Bronchial epithelial cell (primary cell): ENCODE results near the gene TMEM164. TPM values are rescaled to one million over a fixed set of nuclear protein-coding genes. Genes with fewer than 3 reads are reported as not detected.

Experiments used
- DNase-seq: peaks from one replicate; pipeline ENCODE4 v3.0.0-alpha.2; 2010; ENCODE audit warnings: low read depth
- FAIRE-seq: peaks from 2 replicates; lab custom pipeline; 2011; peaks lifted over from hg19 to GRCh38; lab: Jason Lieb, UNC
- H3K27me3 ChIP-seq: 2 replicates; pipeline ENCODE4 v1.5.1; 2011; ENCODE audit warnings: low read length; ENCODE audit not compliant: control insufficient read depth, insufficient read depth
- H3K36me3 ChIP-seq: 2 replicates; pipeline ENCODE4 v1.5.1; 2011; ENCODE audit warnings: low read length; ENCODE audit not compliant: control insufficient read depth, insufficient read depth
- H3K4me3 ChIP-seq: 2 replicates; pipeline ENCODE4 v1.5.1; 2011; ENCODE audit warnings: mild to moderate bottlenecking, low read depth, low read length, control low read depth
- total RNA-seq: library from RNA; depleted of rRNA; stranded (reverse); fragments of >200 nt; gene quantifications from 2 replicates; pipeline ENCODE4 v1.2.1, GENCODE V29; 2014
- TF ChIP-seq, protein P1 (sequence below): IDR thresholded peaks from 2 replicates; pipeline ENCODE4 v1.5.1; 2011; ENCODE audit warnings: mild to moderate bottlenecking, moderate library complexity, low read length, control low read depth, inconsistent platforms; ENCODE audit not compliant: insufficient read depth, severe bottlenecking

TMEM164 gene
- total RNA-seq, 1 donor from 2014 or later = 20.3 TPM

DNA sequence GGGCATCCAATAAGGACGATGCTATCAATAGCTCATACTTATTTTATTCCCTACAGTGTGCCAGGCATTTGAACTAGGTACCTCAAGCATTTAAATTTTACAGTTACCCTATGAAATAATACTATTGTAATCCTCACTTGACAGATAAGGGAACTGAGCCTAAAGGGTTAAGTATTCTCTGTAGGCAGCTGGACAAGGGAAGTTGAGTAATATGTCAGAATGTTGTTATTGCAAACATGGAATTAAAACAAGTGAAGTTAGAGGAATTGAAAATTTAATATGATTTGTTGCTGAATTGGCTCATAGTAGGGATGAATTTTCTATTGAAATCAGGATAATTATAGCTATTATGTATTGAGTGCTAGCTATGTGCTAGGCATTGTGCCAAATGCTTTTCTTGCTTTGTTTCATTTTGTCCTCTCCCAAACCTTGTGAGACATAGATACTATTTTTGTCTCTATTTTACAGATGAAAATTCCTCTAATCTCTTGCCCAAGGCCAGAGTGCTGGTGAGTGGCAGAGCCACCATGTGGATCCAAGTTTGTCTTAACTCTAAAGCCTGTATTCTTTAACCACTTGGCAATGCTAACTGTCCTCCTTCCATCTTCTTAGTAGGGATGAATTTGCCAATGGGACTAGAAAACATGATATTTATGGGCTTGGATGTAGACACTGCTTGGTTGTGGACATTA lies 58.1 kb downstream of the TMEM164 start:
- H3K36me3 ChIP-seq = no peaks in the 10 kb centered on the region
- DNase-seq = no peak
- TF ChIP-seq, protein P1, sequence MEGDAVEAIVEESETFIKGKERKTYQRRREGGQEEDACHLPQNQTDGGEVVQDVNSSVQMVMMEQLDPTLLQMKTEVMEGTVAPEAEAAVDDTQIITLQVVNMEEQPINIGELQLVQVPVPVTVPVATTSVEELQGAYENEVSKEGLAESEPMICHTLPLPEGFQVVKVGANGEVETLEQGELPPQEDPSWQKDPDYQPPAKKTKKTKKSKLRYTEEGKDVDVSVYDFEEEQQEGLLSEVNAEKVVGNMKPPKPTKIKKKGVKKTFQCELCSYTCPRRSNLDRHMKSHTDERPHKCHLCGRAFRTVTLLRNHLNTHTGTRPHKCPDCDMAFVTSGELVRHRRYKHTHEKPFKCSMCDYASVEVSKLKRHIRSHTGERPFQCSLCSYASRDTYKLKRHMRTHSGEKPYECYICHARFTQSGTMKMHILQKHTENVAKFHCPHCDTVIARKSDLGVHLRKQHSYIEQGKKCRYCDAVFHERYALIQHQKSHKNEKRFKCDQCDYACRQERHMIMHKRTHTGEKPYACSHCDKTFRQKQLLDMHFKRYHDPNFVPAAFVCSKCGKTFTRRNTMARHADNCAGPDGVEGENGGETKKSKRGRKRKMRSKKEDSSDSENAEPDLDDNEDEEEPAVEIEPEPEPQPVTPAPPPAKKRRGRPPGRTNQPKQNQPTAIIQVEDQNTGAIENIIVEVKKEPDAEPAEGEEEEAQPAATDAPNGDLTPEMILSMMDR = no peak
- H3K4me3 ChIP-seq = no peak overlapping the region
- FAIRE-seq = no peak
- no peaks in the 10 kb centered on the region for H3K27me3 ChIP-seq

DNA sequence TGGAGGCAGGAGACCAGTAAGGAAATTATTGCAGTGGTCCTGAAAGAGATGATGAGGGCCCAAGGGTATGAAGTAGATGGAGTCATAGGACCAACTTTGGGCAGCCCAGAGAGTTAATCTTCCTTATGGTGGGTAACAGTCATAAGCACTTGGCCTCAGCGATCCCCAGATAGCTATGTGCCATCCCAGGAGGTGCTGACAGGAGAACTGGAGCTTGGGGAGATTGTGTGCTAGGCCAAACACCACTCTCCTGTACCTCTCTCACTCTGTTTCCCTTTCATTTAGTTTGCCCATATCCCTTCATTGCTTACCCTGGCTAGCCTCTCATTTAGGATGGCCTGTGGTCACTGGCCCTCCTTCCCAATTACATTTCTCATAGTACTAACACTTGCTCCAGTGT lies 60.0 kb downstream of the TMEM164 start:
- DNase-seq (no peak), FAIRE-seq (no peak)
- TF ChIP-seq, protein P1 = no peak
- no peak overlapping the region for H3K4me3 ChIP-seq
- H3K27me3 ChIP-seq = no peaks in the 10 kb centered on the region
- H3K36me3 ChIP-seq = no peaks in the 10 kb centered on the region

DNA sequence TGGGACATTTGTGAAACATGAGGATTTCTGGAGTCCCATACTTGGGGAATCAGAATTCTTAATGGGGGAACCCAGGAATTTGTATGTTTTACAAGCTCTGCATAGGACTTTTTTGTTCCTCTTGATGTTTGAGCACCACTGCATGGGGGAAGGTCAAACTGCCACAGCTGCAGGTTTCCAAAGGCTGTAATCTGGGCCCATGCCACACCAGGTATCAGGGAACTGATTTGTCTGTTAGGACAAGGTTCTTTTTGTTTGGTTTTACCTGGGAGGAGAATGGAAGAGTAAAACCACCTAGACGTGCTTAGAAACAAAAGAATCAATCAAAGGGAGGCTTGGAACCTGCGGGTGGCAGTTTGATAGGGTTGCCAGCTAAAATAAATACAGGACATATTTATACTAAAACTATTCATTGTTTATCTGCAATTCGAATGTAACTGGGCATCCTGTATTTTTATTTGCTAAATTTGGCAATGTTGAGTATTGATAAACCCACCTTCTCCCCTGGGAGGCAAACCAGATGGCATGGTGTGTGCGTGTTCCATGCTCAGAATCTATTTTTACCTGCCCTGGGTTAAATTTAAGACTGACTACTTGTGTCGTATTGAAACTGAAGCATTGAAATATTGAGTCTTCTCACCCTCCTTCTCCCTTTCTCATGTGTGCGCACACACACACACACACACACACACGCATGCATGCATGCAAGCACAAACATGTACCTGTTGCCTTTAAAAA lies 63.7 kb downstream of the TMEM164 start:
- no peaks in the 10 kb centered on the region for H3K36me3 ChIP-seq
- DNase-seq (no peak), FAIRE-seq (no peak)
- no peak overlapping the region for H3K4me3 ChIP-seq
- TF ChIP-seq, protein P1 = no peak
- no peaks in the 10 kb centered on the region for H3K27me3 ChIP-seq

DNA sequence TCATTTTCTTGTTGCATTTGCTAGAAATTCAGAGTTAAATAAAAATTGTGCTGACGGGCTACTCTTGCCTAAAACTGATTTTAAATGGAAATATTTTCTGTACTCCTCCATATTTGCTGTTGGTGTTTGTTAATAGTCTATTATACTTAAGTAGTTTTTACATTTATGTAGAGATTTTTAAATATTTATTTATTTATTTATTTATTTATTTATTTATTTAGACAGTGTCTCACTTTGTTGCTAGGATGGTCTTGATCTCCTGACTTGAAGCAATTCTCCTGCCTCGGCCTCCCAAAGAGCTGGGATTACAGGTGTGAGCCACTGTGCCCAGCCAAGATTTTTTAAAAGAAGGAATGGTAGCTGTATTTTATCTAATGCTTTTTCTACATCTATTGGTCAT lies 68.1 kb downstream of the TMEM164 start:
- no peak for DNase-seq
- TF ChIP-seq, protein P1 = no peak
- no peak overlapping the region for H3K4me3 ChIP-seq
- no peaks in the 10 kb centered on the region for H3K27me3 ChIP-seq
- FAIRE-seq = no peak
- no peaks in the 10 kb centered on the region for H3K36me3 ChIP-seq

DNA sequence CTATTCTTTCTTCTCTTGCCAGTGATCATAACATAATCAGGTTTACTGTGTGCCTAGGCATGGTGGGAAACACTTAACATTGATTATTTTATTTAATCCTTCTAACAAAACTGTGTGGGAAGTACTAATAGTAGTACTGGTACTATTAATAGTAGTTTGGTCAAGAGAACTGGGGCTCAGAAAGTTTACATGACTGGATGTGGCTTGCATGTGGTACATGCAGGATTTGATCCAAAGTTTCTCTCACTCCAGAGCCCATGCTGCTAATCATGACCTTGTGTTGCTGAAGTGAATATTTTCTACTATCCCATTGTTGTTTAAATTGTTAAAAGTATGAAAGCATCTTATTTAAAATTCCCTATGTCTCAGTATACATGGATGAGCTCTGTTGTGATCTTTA lies 78.4 kb downstream of the TMEM164 start:
- no peak for DNase-seq
- Histone ChIP-seq H3K4me3 (no peak overlapping the region), H3K27me3 (no peaks in the 10 kb centered on the region), H3K36me3 (no peaks in the 10 kb centered on the region)
- FAIRE-seq = no peak
- TF ChIP-seq, protein P1 = no peak
